Fibroblast of skin of scalp (primary cell): ENCODE measurements around the gene CHST3.
"Not testable (repeated sequence)": the region's sequence is repeated elsewhere in the genome, so short reads cannot be mapped to it uniquely, and the experiment has no call there.

ENCODE experiments used
- DNase-seq: peaks from one replicate; pipeline ENCODE4 v3.0.0-alpha.2; 2013

Gene CHST3

DNA sequence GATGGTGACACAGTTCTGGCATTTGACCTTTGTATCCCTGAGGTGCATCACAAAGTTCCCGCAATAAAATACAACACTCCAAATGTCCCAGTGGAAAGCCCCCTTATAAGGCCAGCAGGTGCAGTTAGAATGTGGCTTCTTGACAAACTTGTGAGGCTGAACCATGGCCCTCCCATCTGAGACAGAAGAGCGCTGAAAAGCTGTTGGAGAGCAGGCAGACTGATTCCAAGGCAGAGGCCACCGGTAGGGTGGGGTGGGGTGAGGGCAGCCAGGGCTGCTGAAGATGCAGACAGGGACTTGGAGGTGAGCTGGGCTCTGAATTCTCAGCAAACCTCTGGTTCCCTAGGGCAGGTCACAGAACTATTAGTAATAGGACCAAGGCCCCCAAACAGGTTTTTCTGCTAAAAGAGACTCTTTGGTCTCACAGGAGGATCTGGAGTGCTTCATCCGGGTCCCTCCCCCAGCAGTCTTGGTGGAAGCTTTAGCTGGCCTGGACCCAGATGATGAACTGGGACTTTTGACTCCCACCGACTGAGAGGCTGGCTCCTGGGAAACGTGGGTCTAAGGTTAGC is 15.6 kb upstream of the CHST3 start:
- DNase-seq = no peak

DNA sequence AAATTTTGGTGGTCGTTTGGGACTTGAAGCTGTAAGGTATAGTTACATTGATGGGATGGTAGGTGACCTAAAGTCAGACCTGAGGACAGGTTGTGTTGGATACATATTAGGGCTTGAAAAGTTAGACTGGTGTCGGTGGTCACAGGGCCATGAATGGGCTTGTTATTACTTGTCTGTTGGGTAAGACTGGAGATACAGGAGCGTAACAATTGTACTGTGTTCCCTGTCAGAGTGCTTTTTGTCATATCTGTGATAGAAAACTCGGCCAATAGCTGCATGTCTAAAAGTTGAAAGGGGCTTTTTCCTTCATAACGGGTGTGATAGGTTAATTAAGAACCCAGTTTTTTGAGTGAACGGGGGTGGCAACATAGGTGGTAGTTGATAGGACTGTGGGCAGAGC is 13.5 kb upstream of the CHST3 start:
- no peak for DNase-seq

DNA sequence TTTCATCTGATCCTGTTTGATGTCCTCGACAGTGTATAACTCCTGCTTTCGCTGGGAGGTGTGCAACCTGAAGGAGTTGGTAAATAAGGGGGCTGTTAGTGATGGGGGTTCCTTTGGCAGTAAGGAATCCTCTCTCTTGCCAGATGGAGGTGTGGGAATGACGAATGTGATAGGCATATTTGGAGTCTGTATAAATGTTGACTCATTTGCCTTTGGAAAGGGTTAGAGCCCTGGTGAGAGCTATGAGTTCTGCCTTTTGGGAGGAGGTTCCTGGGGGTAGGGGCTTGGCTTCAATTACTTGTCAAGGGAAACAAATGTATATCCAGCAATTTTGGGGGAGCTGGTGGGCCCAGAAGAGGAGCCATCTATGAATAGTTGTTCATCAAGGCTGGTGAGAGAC is 11.4 kb upstream of the CHST3 start:
- DNase-seq = no peak

DNA sequence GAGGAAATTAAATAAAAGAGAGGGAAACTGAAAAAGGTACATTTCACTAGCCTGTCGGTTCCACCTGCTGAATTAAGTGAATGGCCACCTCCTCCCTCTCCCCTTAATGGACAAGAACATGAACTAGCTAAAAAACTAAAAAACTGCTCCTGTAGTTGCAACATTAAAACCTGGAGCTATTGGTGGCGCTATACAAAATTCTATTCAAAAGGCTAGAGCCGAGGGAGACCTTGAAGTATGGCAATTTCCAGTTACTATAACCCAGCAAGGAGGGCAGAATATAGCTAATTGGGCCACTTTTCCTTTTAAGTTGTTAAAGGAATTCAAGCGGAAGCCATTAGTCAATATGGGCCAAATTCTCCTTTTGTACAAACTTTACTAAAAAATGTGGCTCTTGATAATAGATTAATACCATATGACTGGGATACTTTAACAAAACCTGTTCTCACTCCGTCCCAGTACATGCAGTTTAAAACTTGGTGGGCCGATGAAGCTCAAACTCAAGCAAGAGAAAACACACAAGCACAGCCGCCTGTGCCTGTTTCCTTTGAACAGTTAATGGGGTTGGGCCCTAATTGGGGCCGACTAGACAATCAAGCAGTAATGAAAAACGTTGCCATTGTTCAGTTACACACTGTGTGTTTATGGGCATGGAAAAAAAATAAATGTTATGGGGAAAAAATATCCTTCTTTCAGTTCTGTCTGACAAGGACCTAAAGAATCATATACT is 6.5 kb upstream of the CHST3 start:
- peak; percentile 36 for DNase-seq

DNA sequence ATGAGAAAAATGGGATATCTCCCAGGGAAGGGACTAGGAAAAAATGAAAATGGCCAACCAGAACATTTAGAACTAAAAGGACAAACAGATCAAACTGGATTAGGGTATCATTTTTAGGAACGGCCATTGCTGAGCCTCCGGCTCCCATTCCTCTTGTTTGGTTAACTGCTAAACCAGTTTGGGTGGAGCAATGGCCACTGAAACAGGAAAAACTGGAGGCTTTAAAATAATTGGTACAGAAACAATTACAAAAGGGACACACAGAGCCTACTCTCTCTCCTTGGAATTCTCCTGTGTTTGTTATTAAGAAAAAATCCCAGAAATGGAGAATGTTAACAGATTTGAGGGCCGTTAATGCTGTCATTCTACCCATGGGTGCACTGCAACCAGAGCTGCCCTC is 4.7 kb upstream of the CHST3 start:
- no peak for DNase-seq

DNA sequence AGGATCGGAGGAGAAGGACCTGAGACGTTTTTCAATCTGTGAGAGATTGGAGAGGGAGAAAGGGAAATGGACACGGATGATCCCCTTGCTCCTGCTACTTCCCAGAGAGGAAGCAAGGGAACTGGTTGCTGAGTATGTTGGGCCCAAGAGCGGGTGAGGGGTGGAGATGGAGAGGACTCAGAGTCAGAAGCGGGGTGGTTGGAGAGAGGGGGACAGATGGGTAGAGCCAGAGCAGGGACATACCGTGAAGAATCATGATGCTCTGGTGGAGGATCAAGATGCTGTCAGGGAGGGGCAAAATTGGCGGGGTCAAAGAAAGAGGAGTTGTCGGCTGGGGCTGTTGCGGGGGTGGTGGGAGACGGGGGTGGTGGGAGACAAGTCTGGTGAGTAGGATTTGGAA is 2.4 kb upstream of the CHST3 start:
- no peak for DNase-seq

DNA sequence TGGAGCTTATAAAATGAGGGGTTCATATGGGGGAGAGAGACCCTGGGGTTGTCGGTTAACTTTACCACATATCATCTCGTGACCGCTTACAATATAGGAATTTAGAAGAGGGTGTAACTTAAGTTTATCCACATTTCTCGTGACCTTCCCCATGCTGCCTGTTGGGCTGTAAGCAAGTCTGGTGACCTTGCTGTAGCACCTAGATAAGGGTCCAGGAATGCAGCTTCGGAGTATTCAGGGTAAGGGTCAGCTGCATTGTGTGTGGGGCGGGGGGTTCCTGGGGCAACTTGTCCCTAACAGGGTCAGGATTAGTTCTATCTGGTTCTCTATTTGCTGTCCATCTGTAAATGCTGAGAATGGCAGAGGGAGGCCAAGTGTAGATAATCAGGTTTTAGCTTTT is 1.3 kb upstream of the CHST3 start:
- DNase-seq = no peak

DNA sequence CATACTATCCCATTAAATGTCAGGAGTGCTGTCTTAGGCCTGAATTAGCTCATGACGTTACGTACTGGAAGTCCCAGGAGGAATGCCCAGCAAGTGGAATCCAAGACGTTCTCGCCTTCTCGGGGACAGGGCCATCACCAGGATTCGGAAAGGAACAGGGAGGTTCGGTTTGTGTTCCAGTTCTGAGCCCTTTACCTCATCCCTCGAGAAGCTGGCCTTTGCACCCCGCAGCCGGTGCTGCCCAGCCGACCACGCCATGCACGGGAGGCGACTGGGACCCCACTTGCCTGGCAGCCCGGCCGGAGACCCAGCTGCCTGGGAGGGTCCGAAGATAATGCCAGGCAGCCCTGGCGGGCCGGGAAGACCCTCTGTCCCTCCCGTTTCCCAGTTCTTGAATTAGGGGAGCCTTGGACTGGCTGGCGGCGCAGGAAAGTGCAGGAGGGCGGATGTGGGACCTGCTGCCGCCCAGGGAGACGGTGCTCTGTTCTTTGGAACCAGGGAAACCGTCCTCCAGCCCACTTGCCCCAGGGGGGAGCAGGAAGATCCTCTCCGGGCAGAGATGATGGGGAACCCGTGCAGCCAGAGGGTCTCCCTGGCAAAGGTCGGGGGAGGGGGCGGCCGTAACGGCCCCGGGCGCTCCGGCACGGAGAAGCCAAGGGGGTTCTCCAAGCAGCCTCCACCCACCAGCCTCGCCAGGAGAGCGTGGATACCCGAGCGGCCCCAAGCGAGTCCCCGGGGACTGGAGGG is 671 bp upstream of the CHST3 start:
- DNase-seq = peak; percentile 37

DNA sequence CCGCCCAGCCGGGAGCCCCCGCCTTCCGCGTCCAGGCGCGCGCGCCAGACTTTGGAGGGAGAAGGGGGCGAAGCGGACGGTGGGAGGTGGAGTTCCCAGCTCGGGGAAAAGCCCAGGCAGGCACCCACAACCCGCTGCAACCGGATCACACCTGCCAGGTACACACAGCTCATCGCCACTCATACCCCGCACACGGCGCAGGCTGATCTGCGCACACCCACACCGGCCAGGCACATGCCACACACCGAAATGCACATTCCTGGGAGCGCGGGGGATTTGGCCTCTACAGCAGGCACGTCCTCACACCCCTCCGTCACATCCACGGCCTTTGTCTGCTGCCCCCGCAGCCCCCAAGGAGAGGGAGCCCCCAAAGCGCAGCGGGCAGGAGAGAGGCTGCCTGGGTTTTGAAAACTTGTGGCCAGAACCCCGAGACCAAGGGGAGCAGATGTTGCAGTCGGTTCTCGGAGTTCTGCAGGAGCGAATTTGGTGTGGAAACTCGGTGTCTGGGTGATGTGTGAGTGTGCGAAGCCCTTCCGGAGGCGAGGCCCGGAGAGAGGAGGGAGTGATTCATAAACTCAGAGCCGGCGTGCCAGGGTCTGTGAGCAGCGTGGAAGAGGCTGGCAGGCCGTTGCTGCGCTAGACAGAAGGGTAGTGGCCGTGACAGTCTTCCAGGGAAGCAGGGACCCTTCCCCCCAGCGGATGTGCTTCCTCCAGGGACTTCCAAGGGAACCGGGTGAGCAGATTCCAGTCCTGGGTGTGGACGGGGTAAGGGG is 734 bp downstream of the CHST3 start:
- DNase-seq = peak; percentile 73

DNA sequence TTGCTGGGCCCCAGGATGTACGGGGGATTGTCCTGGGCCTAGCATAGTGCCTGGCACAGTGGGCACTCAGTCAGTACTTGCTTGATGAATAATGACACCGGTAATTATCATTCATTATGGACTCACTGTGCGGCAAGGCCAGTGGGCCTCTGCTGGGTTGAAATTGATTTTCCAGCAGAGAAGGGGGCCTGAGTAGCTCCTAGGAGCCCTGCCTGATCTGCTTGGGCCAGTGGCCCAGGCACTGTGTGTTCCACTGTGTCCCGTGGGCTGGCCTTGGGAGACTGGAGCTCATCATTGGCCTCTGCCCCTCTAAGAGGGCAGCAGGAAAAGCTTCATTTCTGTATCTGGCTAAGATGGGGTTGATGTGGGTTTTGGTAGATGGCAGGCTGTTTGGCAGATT is 1.4 kb downstream of the CHST3 start:
- DNase-seq = no peak

DNA sequence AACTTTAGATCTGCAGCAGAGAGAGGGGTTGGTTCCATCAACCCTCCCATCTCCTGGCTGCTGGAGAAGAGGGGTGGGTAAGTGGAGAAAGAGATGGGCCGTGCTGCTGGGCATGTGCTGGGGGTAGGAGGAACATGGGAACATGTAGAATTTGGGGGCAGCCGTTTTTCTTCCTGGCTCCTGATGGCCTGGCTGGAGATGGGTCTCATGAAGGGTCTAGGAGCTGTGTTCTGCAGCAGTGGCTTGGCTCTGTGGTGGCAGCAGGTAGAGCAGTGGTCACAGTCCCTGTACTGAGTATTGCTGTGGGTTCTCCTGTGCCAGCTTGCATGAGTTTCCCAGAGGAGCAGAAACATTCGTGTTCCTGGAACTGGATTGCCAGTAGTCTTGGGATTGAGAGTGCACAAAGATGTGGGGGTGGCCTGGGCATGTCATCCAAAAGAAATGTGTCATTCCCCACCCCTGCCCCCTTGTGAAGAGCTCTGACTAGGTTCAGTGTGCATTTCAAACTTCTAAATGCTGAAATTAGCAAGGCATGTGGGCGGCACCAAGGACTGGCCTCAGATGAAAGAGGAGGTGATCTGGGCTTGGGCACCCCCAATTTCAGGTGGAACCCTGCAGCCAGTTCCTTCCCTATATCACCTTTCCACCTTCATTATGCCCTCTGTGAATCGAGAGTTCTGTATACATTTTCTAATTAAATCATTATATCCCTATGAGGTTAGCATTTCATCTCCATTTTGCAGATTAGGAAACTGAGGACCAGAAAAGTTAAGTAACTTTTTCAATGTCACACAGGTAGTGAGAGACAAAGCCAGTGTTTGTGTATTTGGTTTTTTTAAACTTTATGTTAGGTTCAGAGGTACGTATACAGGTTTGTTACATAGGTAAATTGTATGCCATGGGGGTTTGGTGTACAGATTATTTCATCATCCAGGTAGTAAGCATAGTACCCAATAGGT is 2.1 kb downstream of the CHST3 start:
- DNase-seq = peak; percentile 76

DNA sequence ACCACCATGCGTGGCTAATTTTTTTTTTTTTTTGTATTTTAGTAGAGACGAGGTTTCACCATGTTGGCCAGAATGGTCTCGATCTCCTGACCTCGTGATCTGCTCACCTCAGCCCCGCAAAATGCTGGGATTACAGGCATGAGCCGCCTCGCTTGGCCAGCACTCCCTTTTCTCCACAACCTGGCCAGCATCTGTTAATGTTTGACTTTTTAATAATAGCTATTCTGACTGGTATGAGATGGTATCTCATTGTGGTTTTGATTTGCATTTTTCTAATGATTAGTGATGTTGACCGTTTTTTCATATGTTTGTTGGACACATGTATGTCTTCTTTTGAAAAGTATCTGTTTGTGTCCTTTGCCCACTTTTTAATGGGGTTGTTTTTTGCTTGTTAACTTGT is 3.8 kb downstream of the CHST3 start:
- DNase-seq = not testable (repeated sequence)

DNA sequence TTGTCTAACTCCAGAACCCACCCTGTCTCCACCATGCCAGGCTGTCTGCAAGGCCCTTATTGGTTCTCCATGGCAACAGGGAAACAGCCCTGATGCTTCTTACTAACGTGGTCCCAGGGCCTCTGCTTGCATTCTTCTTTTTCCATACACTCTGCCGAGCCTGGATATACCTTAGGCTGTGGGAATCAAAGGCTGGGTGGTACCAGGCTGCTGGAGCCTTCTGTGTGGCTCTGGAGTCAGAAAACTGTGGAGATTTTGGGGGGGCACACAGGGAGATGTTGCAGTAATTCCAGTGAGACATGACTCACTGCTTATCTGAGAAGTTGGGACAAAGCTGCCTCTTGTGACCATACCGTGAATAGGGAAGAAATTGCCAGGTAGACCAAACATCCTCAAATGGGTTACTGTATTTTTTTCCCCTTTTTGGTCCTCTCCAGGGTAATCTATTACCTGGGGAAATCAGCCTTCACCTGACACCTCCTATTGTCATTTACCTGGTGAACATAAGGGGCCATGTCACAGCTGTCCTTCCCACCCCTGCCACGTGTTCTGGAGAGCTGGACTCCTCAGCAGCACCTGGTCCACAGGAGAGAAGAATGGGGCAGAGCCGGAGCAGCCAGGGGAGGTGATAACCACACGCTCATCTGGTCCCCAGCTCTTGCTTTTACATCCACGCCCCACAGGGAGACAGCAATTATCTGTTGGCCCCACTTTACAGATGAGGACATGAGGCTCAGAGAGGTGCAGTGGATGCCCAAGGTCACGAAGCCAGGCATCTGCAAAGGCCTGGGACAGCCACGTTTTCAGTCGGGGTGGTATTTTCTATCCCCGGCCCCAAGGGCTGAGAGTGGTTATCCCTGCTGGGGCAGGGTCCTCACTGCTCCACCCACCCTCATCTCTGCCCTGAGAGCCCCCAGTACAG is 4.6 kb downstream of the CHST3 start:
- DNase-seq = peak; percentile 22

DNA sequence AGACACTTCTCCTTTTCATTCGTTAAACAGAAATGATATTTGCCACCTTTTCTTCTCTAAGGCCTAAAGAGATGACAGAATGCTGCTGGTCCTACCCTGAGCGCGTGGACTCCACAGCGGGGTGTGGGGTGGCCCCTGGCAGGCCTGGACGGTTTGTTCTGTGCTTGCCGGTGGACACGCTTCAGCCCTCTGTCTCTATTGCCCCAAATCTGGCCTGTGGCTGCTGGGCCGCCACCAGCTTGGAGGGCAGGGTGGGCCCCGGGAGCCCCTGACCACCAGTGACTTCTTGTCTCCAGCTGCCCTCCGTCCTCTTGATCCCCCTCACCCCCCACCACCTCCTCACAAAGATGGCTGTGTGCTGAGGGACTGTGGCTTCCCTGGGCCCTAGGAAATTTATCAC is 5.7 kb downstream of the CHST3 start:
- no peak for DNase-seq

DNA sequence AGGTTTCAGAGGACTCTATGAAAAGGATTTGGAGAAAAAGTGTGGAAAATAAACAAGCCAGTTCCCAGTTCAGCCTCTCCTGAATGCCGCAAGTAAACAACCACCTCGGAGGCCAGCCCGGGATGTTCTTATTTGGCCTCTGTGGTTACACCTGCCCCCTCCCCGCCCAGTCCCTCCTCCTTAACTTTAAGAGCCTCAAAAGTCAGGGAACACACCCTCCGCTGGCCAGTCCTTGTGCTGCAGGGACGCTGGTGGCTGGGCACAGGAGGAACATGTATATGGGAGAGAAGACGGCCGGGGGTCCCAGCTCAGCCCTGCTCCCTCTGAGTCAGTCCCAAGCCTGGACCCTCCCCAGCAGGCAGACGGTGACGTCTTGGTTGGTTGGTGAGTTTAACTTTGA is 6.1 kb downstream of the CHST3 start:
- DNase-seq = no peak

DNA sequence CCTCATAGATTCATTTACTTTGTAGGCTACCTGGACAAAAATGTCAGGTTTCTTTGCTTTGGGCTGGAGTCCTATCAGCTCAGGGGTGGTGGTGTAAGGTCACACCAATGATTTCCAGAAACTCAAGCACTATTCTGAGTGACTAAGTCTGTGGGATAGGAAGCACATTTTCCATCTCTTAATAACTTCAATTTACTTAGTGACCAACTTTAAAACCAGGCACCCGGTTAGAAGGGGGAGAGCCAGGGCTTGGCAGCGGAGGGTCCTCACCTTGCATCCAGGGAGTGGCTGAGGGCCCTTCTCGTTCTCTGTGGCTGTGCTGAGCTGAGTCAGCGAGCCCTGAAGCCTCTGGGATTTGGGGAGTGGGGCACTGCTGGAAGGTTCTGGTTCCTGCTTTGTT is 6.7 kb downstream of the CHST3 start:
- DNase-seq = no peak

DNA sequence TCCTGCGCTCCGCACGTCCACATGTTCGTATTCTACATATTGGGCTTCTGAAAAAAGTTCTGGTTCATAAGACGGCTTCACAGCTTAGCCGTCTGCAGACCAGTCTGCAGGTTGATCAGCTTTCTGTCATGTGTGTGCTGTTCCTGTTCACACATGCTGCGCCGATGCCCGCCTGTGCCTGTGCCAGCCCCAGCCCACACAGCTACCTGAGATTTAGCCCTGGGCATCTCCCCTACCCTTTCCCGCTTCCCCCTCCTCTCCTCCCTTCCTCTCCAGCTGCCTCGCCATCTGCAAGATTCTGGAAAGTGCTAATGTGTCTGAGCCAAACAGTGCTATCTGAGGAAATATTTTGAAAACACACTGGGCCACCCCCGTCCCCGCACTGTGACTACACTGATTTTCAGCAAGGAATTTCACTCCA is 7.1 kb downstream of the CHST3 start:
- no peak for DNase-seq

DNA sequence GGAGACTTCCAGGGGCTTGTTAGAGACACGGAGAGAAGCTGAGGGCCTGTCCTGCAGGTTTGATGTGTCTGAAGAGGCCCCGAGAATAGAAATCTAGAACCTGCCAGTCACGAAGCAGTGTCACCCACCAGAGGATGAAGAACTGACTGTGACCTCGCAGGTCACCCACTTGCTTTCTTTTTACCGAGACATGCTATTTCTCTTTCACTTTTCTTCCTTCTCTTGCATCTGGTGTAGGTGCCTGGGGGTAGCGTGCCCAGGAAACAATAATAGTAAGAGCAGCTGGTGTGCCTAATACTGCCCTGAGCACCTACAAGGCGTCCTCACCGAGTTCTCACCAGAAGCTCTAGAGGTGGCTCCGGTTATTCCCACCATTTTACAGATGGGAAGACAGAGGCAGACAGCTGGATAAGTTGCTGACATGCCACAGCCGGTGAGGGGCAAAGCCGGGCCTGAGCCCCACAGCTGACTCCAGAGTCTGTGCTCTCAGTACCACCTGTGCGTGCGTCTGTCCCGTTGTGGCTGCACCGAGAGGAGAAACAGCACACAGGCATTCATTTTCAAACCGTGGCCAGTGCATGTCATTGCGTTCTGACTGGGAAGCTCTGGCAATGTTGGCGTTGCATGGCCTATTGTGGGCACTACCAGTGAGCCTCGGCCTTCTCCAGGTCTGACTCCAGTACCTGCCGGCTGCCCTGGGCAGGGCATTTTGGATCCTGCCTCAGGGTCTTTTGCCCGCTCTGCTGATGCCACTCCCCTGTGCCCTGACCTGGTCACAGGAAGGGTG is 7.8 kb downstream of the CHST3 start:
- DNase-seq = no peak

DNA sequence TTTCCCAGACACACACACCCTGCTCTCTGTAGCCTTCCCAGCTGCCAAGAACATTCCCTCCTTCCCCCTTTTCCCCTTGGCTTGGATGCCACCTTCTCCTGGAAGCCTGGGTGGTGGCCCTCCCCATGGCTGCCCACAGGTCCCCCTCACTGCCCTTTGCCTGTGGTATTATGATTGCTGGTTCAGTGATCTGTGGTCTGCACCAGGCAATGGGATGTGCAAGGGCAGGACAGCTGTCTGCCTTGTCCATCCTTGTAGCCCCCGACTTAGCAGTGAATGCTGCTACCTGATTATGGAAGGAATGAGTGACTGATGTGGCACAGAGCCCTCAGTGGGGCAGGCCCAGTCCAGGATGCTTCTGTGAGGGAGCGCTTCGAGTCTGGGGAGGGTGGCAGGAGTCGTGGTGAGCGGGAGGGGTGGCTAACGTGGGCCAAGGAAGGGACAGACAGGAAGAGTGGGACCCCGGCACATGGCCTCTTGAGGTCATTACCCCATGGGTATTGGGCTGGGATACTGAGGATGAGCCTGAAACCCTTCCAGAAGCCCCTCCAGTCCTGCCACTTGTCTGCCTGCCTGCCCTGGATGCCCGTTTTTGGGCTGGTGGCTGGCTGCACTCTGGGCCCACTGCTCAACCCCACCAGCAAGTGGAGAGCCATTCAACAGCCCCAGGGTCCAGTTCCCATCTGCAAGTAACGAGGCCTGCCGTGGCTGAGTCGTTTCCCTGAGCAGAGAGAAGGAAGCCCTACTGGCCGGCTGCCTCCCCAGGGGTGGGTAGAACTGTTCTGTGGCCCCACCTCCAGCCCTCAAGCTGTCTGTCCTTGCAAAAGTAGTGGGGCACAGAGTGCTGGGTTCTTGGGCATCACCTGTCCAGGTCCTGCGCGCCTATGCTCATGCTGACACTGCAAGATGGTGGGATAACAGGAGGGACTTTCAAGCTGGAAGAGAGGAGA is 8.8 kb downstream of the CHST3 start:
- no peak for DNase-seq
